Neural progenitor cell (in vitro differentiated cells): ENCODE measurements around the gene CBFB. TPM values are rescaled to one million over a fixed set of nuclear protein-coding genes. Genes with fewer than 3 reads are reported as not detected.

Experiments used
- DNase-seq: peaks from one replicate; pipeline ENCODE4 v3.0.0-alpha.2; 2016; ENCODE audit warnings: low spot score
- H2AFZ ChIP-seq: fragments of 200-600 bp; sonication (generic); replicated peaks from 2 replicates; pipeline ENCODE4 v1.6.1; 2016; ENCODE audit warnings: antibody characterized with exemption
- H3F3A ChIP-seq: fragments of 200-600 bp; sonication (generic); 2 replicates; pipeline ENCODE4 v1.6.1; 2016; ENCODE audit warnings: antibody characterized with exemption, low read depth
- H3K27ac ChIP-seq: fragments of 200-600 bp; sonication (generic); 2 replicates; pipeline ENCODE4 v1.5.1; 2016; ENCODE audit warnings: mild to moderate bottlenecking
- H3K27me3 ChIP-seq: fragments of 200-600 bp; sonication (generic); 2 replicates; pipeline ENCODE4 v1.6.1; 2016; ENCODE audit warnings: mild to moderate bottlenecking, moderate library complexity
- H3K36me3 ChIP-seq: fragments of 200-600 bp; sonication (generic); 2 replicates; pipeline ENCODE4 v1.5.1; 2016
- H3K4me1 ChIP-seq: fragments of 200-600 bp; sonication (generic); 2 replicates; pipeline ENCODE4 v1.6.1; 2016; ENCODE audit warnings: mixed run types
- H3K4me2 ChIP-seq: fragments of 200-600 bp; sonication (generic); 2 replicates; pipeline ENCODE4 v1.6.1; 2016
- H3K4me3 ChIP-seq: fragments of 200-600 bp; sonication (generic); 2 replicates; pipeline ENCODE4 v1.5.1; 2016
- H3K79me2 ChIP-seq: fragments of 200-600 bp; sonication (generic); 2 replicates; pipeline ENCODE4 v1.6.1; 2016; ENCODE audit warnings: low read depth
- H3K9ac ChIP-seq: fragments of 200-600 bp; sonication (generic); 2 replicates; pipeline ENCODE4 v1.6.1; 2016
- H3K9me3 ChIP-seq: fragments of 200-600 bp; sonication (generic); 2 replicates; pipeline ENCODE4 v1.5.1; 2016; ENCODE audit warnings: low read depth
- H4K20me1 ChIP-seq: fragments of 200-600 bp; sonication (generic); 2 replicates; pipeline ENCODE4 v1.6.1; 2016; ENCODE audit warnings: low read depth
- H3K27ac Mint-ChIP-seq: 3 replicates; pipeline ENCODE4 v1.8.0; 2021; ENCODE audit warnings: mixed read lengths
- H3K27me3 Mint-ChIP-seq: 2 replicates; pipeline ENCODE4 v1.8.0; 2022; ENCODE audit warnings: low read depth, mild to moderate bottlenecking, inconsistent platforms, moderate library complexity, mixed read lengths; ENCODE audit not compliant: insufficient read depth
- H3K36me3 Mint-ChIP-seq: 3 replicates; pipeline ENCODE4 v1.8.0; 2021; ENCODE audit warnings: mixed read lengths
- H3K4me1 Mint-ChIP-seq: 3 replicates; pipeline ENCODE4 v1.8.0; 2021; ENCODE audit warnings: mixed read lengths
- H3K4me3 Mint-ChIP-seq: 3 replicates; pipeline ENCODE4 v1.8.0; 2021; ENCODE audit warnings: mild to moderate bottlenecking, moderate library complexity, mixed read lengths
- H3K9me3 Mint-ChIP-seq: 3 replicates; pipeline ENCODE4 v1.8.0; 2020; ENCODE audit warnings: mixed read lengths
- CTCF ChIP-seq: fragments of 200-600 bp; sonication (generic); IDR thresholded peaks from 2 replicates; pipeline ENCODE4 v1.5.1; 2017; ENCODE audit warnings: antibody characterized with exemption, mild to moderate bottlenecking
- EZH2 ChIP-seq: fragments of 200-600 bp; sonication (generic); IDR thresholded peaks from 2 replicates; pipeline ENCODE4 v1.6.1; 2017; ENCODE audit warnings: antibody characterized with exemption, mild to moderate bottlenecking, moderate library complexity
- EZH2phosphoT487 ChIP-seq: fragments of 200-600 bp; sonication (generic); IDR thresholded peaks from 2 replicates; pipeline ENCODE4 v1.6.1; 2017; ENCODE audit warnings: antibody characterized with exemption
- total RNA-seq: library from RNA; depleted of rRNA; stranded (reverse); fragments of >200 nt; gene quantifications from 2 replicates; pipeline ENCODE4 v1.2.3, GENCODE V29; 2015; ENCODE audit warnings: low replicate concordance

The CBFB gene
- total RNA-seq, 1 donor from 2014 or later: 95.5 TPM

GRCh38 chr16:67142342-67142741, 113.4 kb downstream of the CBFB start:
- TF ChIP-seq CTCF: no peak
- TF ChIP-seq EZH2phosphoT487: no peak
- no peak for TF ChIP-seq EZH2
- Mint-ChIP-seq H3K27me3 (peaks cover 2% of the 10 kb centered on the region), H3K27ac (no peak overlapping the region), H3K36me3 (peaks cover 31% of the 10 kb centered on the region), H3K9me3 (no peaks in the 10 kb centered on the region), H3K4me1 (no peaks in the 10 kb centered on the region), H3K4me3 (no peak overlapping the region)
- Histone ChIP-seq H3F3A (no peaks in the 10 kb centered on the region), H3K9ac (no peak overlapping the region), H3K27ac (no peak overlapping the region), H3K79me2 (no peaks in the 10 kb centered on the region), H3K4me1 (no peaks in the 10 kb centered on the region), H3K9me3 (no peaks in the 10 kb centered on the region), H4K20me1 (no peaks in the 10 kb centered on the region), H3K36me3 (no peaks in the 10 kb centered on the region), H3K4me3 (no peak overlapping the region), H3K4me2 (no peak overlapping the region), H2AFZ (no peak overlapping the region), H3K27me3 (no peaks in the 10 kb centered on the region)
- no peak for DNase-seq

- Histone ChIP-seq H3K27ac (no peak overlapping the region), H3K9ac (no peak overlapping the region), H3K27me3 (peaks cover 9% of the 10 kb centered on the region), H3K36me3 (no peaks in the 10 kb centered on the region), H2AFZ (no peak overlapping the region), H4K20me1 (peaks cover 5% of the 10 kb centered on the region), H3K9me3 (no peaks in the 10 kb centered on the region), H3F3A (peaks cover 14% of the 10 kb centered on the region), H3K4me1 (no peaks in the 10 kb centered on the region), H3K4me2 (no peak overlapping the region), H3K79me2 (no peaks in the 10 kb centered on the region), H3K4me3 (no peak overlapping the region)
- H3K27me3 Mint-ChIP-seq: peaks cover 14% of the 10 kb centered on the region
- TF ChIP-seq EZH2: no peak
- no peak for TF ChIP-seq EZH2phosphoT487
- TF ChIP-seq CTCF: no peak
- H3K36me3 Mint-ChIP-seq: peaks cover 33% of the 10 kb centered on the region
- no peak overlapping the region for H3K4me3 Mint-ChIP-seq
- H3K9me3 Mint-ChIP-seq: peaks cover 2% of the 10 kb centered on the region
- H3K4me1 Mint-ChIP-seq: no peaks in the 10 kb centered on the region
- DNase-seq: no peak
- no peak overlapping the region for H3K27ac Mint-ChIP-seq
These were observed 116.0 kb downstream of the CBFB start for GRCh38 chr16:67144943-67145342.

GRCh38 chr16:67145746-67146145, 116.8 kb downstream of the CBFB start:
- H3K4me1 Mint-ChIP-seq: no peaks in the 10 kb centered on the region
- Histone ChIP-seq H3K27ac (no peak overlapping the region), H4K20me1 (peaks cover 5% of the 10 kb centered on the region)

More at GRCh38 chr16:67145746-67146145, 116.8 kb downstream of the CBFB start:
- Histone ChIP-seq H3K27me3 (peaks cover 17% of the 10 kb centered on the region), H3K4me2 (no peak overlapping the region), H3K4me1 (no peaks in the 10 kb centered on the region), H2AFZ (no peak overlapping the region), H3K9ac (no peak overlapping the region), H3K79me2 (no peaks in the 10 kb centered on the region), H3K9me3 (no peaks in the 10 kb centered on the region), H3F3A (peaks cover 19% of the 10 kb centered on the region), H3K4me3 (no peak overlapping the region), H3K36me3 (no peaks in the 10 kb centered on the region)
- Mint-ChIP-seq H3K36me3 (peaks cover 25% of the 10 kb centered on the region), H3K27me3 (peaks cover 14% of the 10 kb centered on the region), H3K9me3 (peaks cover 2% of the 10 kb centered on the region), H3K4me3 (no peak overlapping the region), H3K27ac (no peak overlapping the region)
- no peak for DNase-seq
- TF ChIP-seq EZH2 (no peak), EZH2phosphoT487 (no peak), CTCF (no peak)
